SK-N-MC (cell line): ENCODE results near the gene LRRC3.

Source experiments
- EZH2 ChIP-seq: fragments of 200-600 bp; sonication (generic); IDR thresholded peaks from one replicate; pipeline ENCODE4 v1.6.1; 2017; ENCODE audit warnings: antibody characterized with exemption
- FOXP2 ChIP-seq: optimal IDR thresholded peaks from 2 replicates; pipeline ENCODE3; 2011; ENCODE audit warnings: mild to moderate bottlenecking, moderate library complexity; ENCODE audit not compliant: insufficient read depth; ENCODE audit errors: extremely low read length, control extremely low read depth

- TF ChIP-seq EZH2: no peak
- TF ChIP-seq FOXP2: no peak
Measured at GRCh38 chr21:44442266-44443125, 12.8 kb upstream of the LRRC3 start.
